WTC11 (cell line): ENCODE measurements around the gene LGR6.

ENCODE experiments used
- CREB1 ChIP-seq: sonication (generic); formaldehyde crosslinking; IDR thresholded peaks from 2 replicates; pipeline ENCODE4 v1.8.0; 2023; ENCODE audit warnings: mild to moderate bottlenecking, missing genetic modification reagents
- RELA ChIP-seq: sonication (generic); formaldehyde crosslinking; IDR thresholded peaks from 2 replicates; pipeline ENCODE4 v1.8.1; 2022; ENCODE audit warnings: missing genetic modification reagents, mild to moderate bottlenecking, borderline replicate concordance
- TF ChIP-seq, protein P1 (sequence below): sonication (generic); formaldehyde crosslinking; IDR thresholded peaks from 2 replicates; pipeline ENCODE4 v1.8.1; 2023; ENCODE audit warnings: mild to moderate bottlenecking, missing genetic modification reagents, moderate library complexity

GRCh38 chr1:202285908-202286307 lies 92.3 kb downstream of the LGR6 start:
- TF ChIP-seq RELA (CRISPR knock-in tag): no peak
- TF ChIP-seq CREB1 (CRISPR knock-in tag): no peak
- TF ChIP-seq, protein P1, sequence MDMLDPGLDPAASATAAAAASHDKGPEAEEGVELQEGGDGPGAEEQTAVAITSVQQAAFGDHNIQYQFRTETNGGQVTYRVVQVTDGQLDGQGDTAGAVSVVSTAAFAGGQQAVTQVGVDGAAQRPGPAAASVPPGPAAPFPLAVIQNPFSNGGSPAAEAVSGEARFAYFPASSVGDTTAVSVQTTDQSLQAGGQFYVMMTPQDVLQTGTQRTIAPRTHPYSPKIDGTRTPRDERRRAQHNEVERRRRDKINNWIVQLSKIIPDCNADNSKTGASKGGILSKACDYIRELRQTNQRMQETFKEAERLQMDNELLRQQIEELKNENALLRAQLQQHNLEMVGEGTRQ (CRISPR knock-in tag): no peak
